Omental fat pad (tissue), 4 donors: ENCODE data around the gene PTPA. TPM values are rescaled to one million over a fixed set of nuclear protein-coding genes. Genes with fewer than 3 reads are reported as not detected.
"Not testable (repeated sequence)": the region's sequence is repeated elsewhere in the genome, so short reads cannot be mapped to it uniquely, and the experiment has no call there.

ENCODE experiments used
- ATAC-seq: fragments of 150-250 bp; one replicate; pipeline ENCODE4 v1.9.1; 2016; ENCODE audit warnings: mild to moderate bottlenecking, moderate library complexity; ENCODE audit not compliant: low FRiP score
- DNase-seq: peaks from one replicate; pipeline ENCODE4 v3.0.0-alpha.2; 2019; ENCODE audit warnings: low spot score
- CTCF ChIP-seq, 3 donors: fragments of 450-650 bp; IDR thresholded peaks; one replicate each; pipeline ENCODE4 v1.5.1; 2016 to 2017; ENCODE audit warnings: antibody characterized with exemption in 3 of 3, mild to moderate bottlenecking in 3 of 3, moderate library complexity in 2 of 3
- total RNA-seq, 4 donors: library from RNA; depleted of rRNA; stranded (reverse); fragments of >200 nt; gene quantifications; one replicate each; pipeline ENCODE4 v1.1.0, GENCODE V29; 2016

Gene PTPA
- total RNA-seq, 4 donors from 2014 or later, result 37.2 to 49.5 (median 41.8) TPM

GRCh38 chr9:129160712-129161533 is 49.7 kb downstream of the PTPA start:
- no peak for TF ChIP-seq CTCF (IDR thresholded peaks at IDR 0.05)
- ATAC-seq (no peak), DNase-seq (no peak)

GRCh38 chr9:129161534-129161837 is 50.3 kb downstream of the PTPA start:
- no peak for DNase-seq
- no peak for TF ChIP-seq CTCF (IDR thresholded peaks at IDR 0.05)
- no peak for ATAC-seq

- ATAC-seq (no peak), DNase-seq (no peak)
- no peak for TF ChIP-seq CTCF (IDR thresholded peaks at IDR 0.05)
Measured at GRCh38 chr9:129162497-129163197, 51.4 kb downstream of the PTPA start.

- not testable (repeated sequence) for ATAC-seq, DNase-seq
Measured at GRCh38 chr9:129163198-129163670, 52.0 kb downstream of the PTPA start.

GRCh38 chr9:129163753-129164152 is 52.5 kb downstream of the PTPA start:
- DNase-seq (no peak), ATAC-seq (no peak)
- TF ChIP-seq CTCF (IDR thresholded peaks at IDR 0.05), result no peak

GRCh38 chr9:129164246-129164930 is 53.2 kb downstream of the PTPA start:
- TF ChIP-seq CTCF (IDR thresholded peaks at IDR 0.05), result no peak
- ATAC-seq, result peak; percentile 29
- no peak for DNase-seq

GRCh38 chr9:129165198-129165597 is 54.0 kb downstream of the PTPA start:
- no peak for TF ChIP-seq CTCF (IDR thresholded peaks at IDR 0.05)
- ATAC-seq, result no peak
- no peak for DNase-seq
